ENCODE data around the gene PDE4DIP. TPM values are rescaled to one million over a fixed set of nuclear protein-coding genes. Genes with fewer than 3 reads are reported as not detected.
"Not testable (repeated sequence)": the region's sequence is repeated elsewhere in the genome, so short reads cannot be mapped to it uniquely, and the experiment has no call there.

PDE4DIP gene
- polyA plus RNA-seq, 1 donor, result 57.5 TPM

- not testable (repeated sequence) for H3K36me3 ChIP-seq (ENCODE audit: control insufficient read depth, insufficient read depth, low read length); H3K27ac ChIP-seq (ENCODE audit: low read length); H3K27me3 ChIP-seq (ENCODE audit: control insufficient read depth, insufficient read depth, low read length); H3K9me3 ChIP-seq (ENCODE audit: control insufficient read depth, low read depth, low read length); DNase-seq; H3K4me1 ChIP-seq (ENCODE audit: control insufficient read depth, insufficient read depth, low read length); H3K4me3 ChIP-seq (ENCODE audit: low read length)
- WGBS (ENCODE audit: insufficient coverage, low lambda C conversion rate), result no CpG with 5 or more reads among the region's 6 CpGs
Measured at GRCh38 chr1:148868924-148869633, 24.9 kb downstream of the PDE4DIP start.

GRCh38 chr1:148869634-148869961 lies 25.4 kb downstream of the PDE4DIP start:
- H3K36me3 ChIP-seq (ENCODE audit: control insufficient read depth, insufficient read depth, low read length); DNase-seq; H3K4me1 ChIP-seq (ENCODE audit: control insufficient read depth, insufficient read depth, low read length); H3K4me3 ChIP-seq (ENCODE audit: low read length); H3K9me3 ChIP-seq (ENCODE audit: control insufficient read depth, low read depth, low read length); H3K27ac ChIP-seq (ENCODE audit: low read length); H3K27me3 ChIP-seq (ENCODE audit: control insufficient read depth, insufficient read depth, low read length): not testable (repeated sequence)
- no CpG with 5 or more reads among the region's 1 CpG for WGBS (ENCODE audit: insufficient coverage, low lambda C conversion rate)

DNA sequence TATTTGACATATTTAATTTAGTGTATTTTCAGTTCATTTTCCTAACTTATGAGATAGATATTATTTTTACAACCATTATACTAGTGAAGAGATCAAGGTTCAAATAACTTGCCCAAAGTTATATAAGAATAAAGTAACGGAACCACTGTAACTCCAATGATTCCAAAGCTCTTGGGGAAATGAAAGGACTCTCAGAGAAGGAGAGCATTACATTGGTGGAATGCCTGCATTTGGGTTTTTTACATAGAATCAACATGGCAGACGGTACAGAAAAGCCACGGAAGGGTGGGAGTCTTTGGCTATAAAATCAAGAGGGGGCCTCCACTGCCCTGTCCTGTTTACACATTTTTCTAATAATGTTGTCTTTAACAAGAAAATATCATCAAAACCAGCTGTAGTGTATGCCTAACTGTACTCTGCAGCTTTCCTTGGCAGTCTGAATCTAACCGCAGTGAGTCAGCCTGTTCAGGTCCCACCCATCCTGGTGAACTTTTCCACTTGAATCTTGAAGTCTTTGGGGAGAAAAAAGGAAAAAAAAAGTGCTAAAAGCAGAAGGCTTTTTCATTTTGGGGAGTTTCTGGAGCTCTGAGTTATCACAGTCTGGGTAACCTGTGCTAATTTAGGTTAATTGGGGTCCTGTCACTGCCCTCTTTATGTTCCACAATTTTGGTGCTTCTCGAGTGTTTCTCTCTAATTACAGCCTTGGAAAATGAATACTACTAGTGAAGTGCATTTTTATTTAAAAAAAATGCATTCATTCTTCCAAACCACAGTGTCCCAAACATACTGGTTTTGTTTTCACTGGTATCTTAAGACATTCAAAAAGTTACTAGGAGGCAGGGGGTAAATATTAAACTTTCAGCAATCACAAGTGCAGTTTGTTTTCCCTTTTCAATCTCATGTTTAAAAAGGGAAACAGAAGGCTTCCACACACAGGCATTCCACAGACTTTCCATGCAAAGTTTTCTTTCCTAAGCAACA lies 30.5 kb downstream of the PDE4DIP start:
- H3K27ac ChIP-seq (ENCODE audit: low read length); DNase-seq; H3K9me3 ChIP-seq (ENCODE audit: control insufficient read depth, low read depth, low read length); H3K4me1 ChIP-seq (ENCODE audit: control insufficient read depth, insufficient read depth, low read length); H3K27me3 ChIP-seq (ENCODE audit: control insufficient read depth, insufficient read depth, low read length); H3K36me3 ChIP-seq (ENCODE audit: control insufficient read depth, insufficient read depth, low read length); H3K4me3 ChIP-seq (ENCODE audit: low read length): not testable (repeated sequence)
- WGBS (ENCODE audit: insufficient coverage, low lambda C conversion rate), result no CpG with 5 or more reads among the region's 5 CpGs

DNA sequence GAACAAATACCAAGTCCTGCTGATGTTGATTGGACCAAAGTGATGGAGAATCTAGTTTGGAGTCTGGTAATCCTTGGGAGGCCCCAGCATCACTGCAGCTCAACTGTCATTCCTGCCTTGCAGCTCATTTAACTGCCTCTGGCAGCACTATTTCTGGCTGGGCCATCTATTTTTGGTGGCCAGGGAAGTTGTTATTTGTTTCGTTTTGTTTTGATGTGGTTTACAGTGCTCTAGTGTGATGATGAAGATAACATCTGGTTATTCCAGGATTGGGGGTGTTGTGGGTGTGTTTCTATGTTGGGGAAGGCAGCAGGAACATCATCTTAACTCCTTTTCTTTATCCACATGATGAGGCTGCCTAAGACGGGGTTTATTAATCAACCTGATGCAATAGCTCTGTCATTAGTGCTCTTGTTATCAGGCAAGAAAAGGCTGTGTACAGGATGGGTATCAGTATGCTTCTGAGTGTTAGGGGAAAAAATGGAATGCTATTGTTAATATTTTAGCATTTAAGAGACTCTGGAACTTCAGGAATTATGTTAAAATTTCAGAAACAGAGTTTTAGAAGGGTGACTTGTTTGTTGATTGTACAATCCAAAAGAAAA lies 35.7 kb downstream of the PDE4DIP start:
- not testable (repeated sequence) for H3K4me1 ChIP-seq (ENCODE audit: control insufficient read depth, insufficient read depth, low read length); DNase-seq; H3K9me3 ChIP-seq (ENCODE audit: control insufficient read depth, low read depth, low read length); H3K27ac ChIP-seq (ENCODE audit: low read length); H3K36me3 ChIP-seq (ENCODE audit: control insufficient read depth, insufficient read depth, low read length); H3K4me3 ChIP-seq (ENCODE audit: low read length); H3K27me3 ChIP-seq (ENCODE audit: control insufficient read depth, insufficient read depth, low read length)
- whole genome bisulfite sequencing (ENCODE audit: insufficient coverage, low lambda C conversion rate), result no CpG with 5 or more reads among the region's 2 CpGs

GRCh38 chr1:148881261-148881660 lies 37.0 kb downstream of the PDE4DIP start:
- no CpG with 5 or more reads among the region's 1 CpG for WGBS (ENCODE audit: insufficient coverage, low lambda C conversion rate)
- H3K36me3 ChIP-seq (ENCODE audit: control insufficient read depth, insufficient read depth, low read length); H3K9me3 ChIP-seq (ENCODE audit: control insufficient read depth, low read depth, low read length); H3K4me3 ChIP-seq (ENCODE audit: low read length); H3K27ac ChIP-seq (ENCODE audit: low read length); H3K4me1 ChIP-seq (ENCODE audit: control insufficient read depth, insufficient read depth, low read length); DNase-seq; H3K27me3 ChIP-seq (ENCODE audit: control insufficient read depth, insufficient read depth, low read length): not testable (repeated sequence)

DNA sequence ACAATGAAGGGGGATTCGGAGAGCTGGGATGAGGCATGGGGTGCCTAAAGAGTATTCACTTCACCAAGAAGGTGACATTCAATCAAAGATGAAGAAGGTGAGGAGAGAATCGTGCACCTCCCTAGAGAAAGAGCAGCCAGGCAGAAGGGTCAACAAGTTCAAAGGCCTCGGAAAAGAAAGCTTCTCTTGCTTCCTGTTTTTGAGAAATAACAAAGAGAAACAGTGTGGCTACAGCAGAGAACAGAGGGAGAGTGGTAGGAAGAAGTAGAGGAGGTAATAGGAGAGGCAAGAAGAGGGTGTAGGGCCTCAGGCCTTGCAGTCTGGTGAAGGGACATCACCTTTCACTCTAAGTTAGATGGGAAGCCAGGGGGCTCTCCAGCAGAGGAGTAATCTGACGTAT lies 41.0 kb downstream of the PDE4DIP start:
- not testable (repeated sequence) for DNase-seq; H3K27me3 ChIP-seq (ENCODE audit: control insufficient read depth, insufficient read depth, low read length); H3K4me1 ChIP-seq (ENCODE audit: control insufficient read depth, insufficient read depth, low read length); H3K27ac ChIP-seq (ENCODE audit: low read length); H3K9me3 ChIP-seq (ENCODE audit: control insufficient read depth, low read depth, low read length); H3K4me3 ChIP-seq (ENCODE audit: low read length); H3K36me3 ChIP-seq (ENCODE audit: control insufficient read depth, insufficient read depth, low read length)
- WGBS (ENCODE audit: insufficient coverage, low lambda C conversion rate), result no CpG with 5 or more reads among the region's 4 CpGs

GRCh38 chr1:148886293-148886692 lies 42.1 kb downstream of the PDE4DIP start:
- not testable (repeated sequence) for H3K27ac ChIP-seq (ENCODE audit: low read length); DNase-seq; H3K9me3 ChIP-seq (ENCODE audit: control insufficient read depth, low read depth, low read length); H3K36me3 ChIP-seq (ENCODE audit: control insufficient read depth, insufficient read depth, low read length); H3K4me3 ChIP-seq (ENCODE audit: low read length); H3K4me1 ChIP-seq (ENCODE audit: control insufficient read depth, insufficient read depth, low read length); H3K27me3 ChIP-seq (ENCODE audit: control insufficient read depth, insufficient read depth, low read length)
- no CpG with 5 or more reads among the region's 4 CpGs for WGBS (ENCODE audit: insufficient coverage, low lambda C conversion rate)

DNA sequence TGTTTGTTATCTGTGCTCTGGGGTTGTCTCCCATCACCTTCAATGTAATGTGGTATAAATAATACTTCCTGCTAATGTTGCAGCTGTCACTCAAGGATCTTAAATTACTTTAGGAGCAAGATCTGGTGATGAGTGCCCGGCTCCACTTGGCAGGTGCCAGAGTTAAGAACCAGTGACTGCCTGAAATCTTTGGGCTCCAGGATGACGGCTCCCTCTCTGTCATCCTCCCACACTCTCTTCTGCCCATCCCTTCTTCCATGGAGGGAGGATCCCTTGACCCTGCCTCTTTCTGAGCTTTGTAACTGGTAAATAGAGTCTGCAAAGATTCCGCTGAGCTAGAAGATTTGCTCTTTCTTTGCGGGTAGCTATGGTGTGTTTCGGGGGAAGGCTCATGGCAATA lies 44.4 kb downstream of the PDE4DIP start:
- H3K9me3 ChIP-seq (ENCODE audit: control insufficient read depth, low read depth, low read length); DNase-seq; H3K36me3 ChIP-seq (ENCODE audit: control insufficient read depth, insufficient read depth, low read length); H3K27ac ChIP-seq (ENCODE audit: low read length); H3K4me3 ChIP-seq (ENCODE audit: low read length); H3K4me1 ChIP-seq (ENCODE audit: control insufficient read depth, insufficient read depth, low read length); H3K27me3 ChIP-seq (ENCODE audit: control insufficient read depth, insufficient read depth, low read length): not testable (repeated sequence)
- no CpG with 5 or more reads among the region's 5 CpGs for WGBS (ENCODE audit: insufficient coverage, low lambda C conversion rate)

- H3K36me3 ChIP-seq (ENCODE audit: control insufficient read depth, insufficient read depth, low read length); H3K4me1 ChIP-seq (ENCODE audit: control insufficient read depth, insufficient read depth, low read length); H3K27ac ChIP-seq (ENCODE audit: low read length); H3K27me3 ChIP-seq (ENCODE audit: control insufficient read depth, insufficient read depth, low read length); DNase-seq; H3K9me3 ChIP-seq (ENCODE audit: control insufficient read depth, low read depth, low read length); H3K4me3 ChIP-seq (ENCODE audit: low read length): not testable (repeated sequence)
- no CpG with 5 or more reads among the region's 28 CpGs for WGBS (ENCODE audit: insufficient coverage, low lambda C conversion rate)
Measured at GRCh38 chr1:148889267-148890074, 45.2 kb downstream of the PDE4DIP start.

- not testable (repeated sequence) for H3K9me3 ChIP-seq (ENCODE audit: control insufficient read depth, low read depth, low read length); H3K27ac ChIP-seq (ENCODE audit: low read length); H3K27me3 ChIP-seq (ENCODE audit: control insufficient read depth, insufficient read depth, low read length); H3K36me3 ChIP-seq (ENCODE audit: control insufficient read depth, insufficient read depth, low read length); DNase-seq; H3K4me3 ChIP-seq (ENCODE audit: low read length); H3K4me1 ChIP-seq (ENCODE audit: control insufficient read depth, insufficient read depth, low read length)
- WGBS (ENCODE audit: insufficient coverage, low lambda C conversion rate), result no CpG with 5 or more reads among the region's 4 CpGs
Measured at GRCh38 chr1:148890075-148890568, 45.9 kb downstream of the PDE4DIP start.

Data from large intestine (tissue), 3 donors.